Activated naive CD8-positive, alpha-beta T cell treated with anti-CD3 and anti-CD28 coated beads for 36 hours (primary cell): ENCODE measurements around the gene GFOD2. TPM values are rescaled to one million over a fixed set of nuclear protein-coding genes. Genes with fewer than 3 reads are reported as not detected.

Experiments used
- DNase-seq: peaks from one replicate; pipeline ENCODE4 v3.0.0; 2021
- H3K27ac Mint-ChIP-seq: one replicate; pipeline ENCODE4 v1.8.0; 2022; ENCODE audit warnings: mild to moderate bottlenecking, moderate library complexity, mixed read lengths
- H3K27me3 Mint-ChIP-seq: one replicate; pipeline ENCODE4 v1.8.0; 2022; ENCODE audit warnings: mild to moderate bottlenecking, mixed read lengths
- H3K36me3 Mint-ChIP-seq: one replicate; pipeline ENCODE4 v1.8.0; 2021; ENCODE audit warnings: mild to moderate bottlenecking, mixed read lengths
- H3K4me1 Mint-ChIP-seq: one replicate; pipeline ENCODE4 v1.8.0; 2021; ENCODE audit warnings: mixed read lengths
- H3K4me3 Mint-ChIP-seq: one replicate; pipeline ENCODE4 v1.8.0; 2022; ENCODE audit warnings: mild to moderate bottlenecking, moderate library complexity, mixed read lengths
- H3K9me3 Mint-ChIP-seq: one replicate; pipeline ENCODE4 v1.8.0; 2022; ENCODE audit warnings: mixed read lengths
- total RNA-seq, 2 experiments: library from RNA; stranded (reverse); gene quantifications; one replicate each; pipeline ENCODE4 v1.2.3, GENCODE V29; 2021

GFOD2 gene
- total RNA-seq, 2 experiments from 2014 or later, result 13.1 to 14.0 TPM

- no peak overlapping the region for H3K27ac Mint-ChIP-seq
- H3K36me3 Mint-ChIP-seq, result peaks cover 1% of the 10 kb centered on the region
- no peak for DNase-seq
- no peak overlapping the region for H3K4me3 Mint-ChIP-seq
- H3K27me3 Mint-ChIP-seq, result no peaks in the 10 kb centered on the region
- no peaks in the 10 kb centered on the region for H3K9me3 Mint-ChIP-seq
- H3K4me1 Mint-ChIP-seq, result peaks cover 9% of the 10 kb centered on the region
Measured at GRCh38 chr16:67641779-67642708, 77.1 kb downstream of the GFOD2 start.

GRCh38 chr16:67637625-67638024 is 81.5 kb downstream of the GFOD2 start:
- Mint-ChIP-seq H3K27ac (no peak overlapping the region), H3K27me3 (no peaks in the 10 kb centered on the region), H3K4me3 (no peak overlapping the region), H3K9me3 (no peaks in the 10 kb centered on the region), H3K36me3 (peaks cover 5% of the 10 kb centered on the region), H3K4me1 (no peaks in the 10 kb centered on the region)
- DNase-seq, result no peak

GRCh38 chr16:67636713-67637112 is 82.4 kb downstream of the GFOD2 start:
- Mint-ChIP-seq H3K4me1 (no peaks in the 10 kb centered on the region), H3K4me3 (no peak overlapping the region), H3K27ac (no peak overlapping the region), H3K36me3 (peaks cover 5% of the 10 kb centered on the region), H3K9me3 (no peaks in the 10 kb centered on the region), H3K27me3 (no peaks in the 10 kb centered on the region)
- no peak for DNase-seq

- Mint-ChIP-seq H3K4me3 (no peak overlapping the region), H3K27ac (no peak overlapping the region), H3K27me3 (no peaks in the 10 kb centered on the region), H3K4me1 (no peaks in the 10 kb centered on the region), H3K9me3 (no peaks in the 10 kb centered on the region), H3K36me3 (peaks cover 14% of the 10 kb centered on the region)
- no peak for DNase-seq
Measured at GRCh38 chr16:67632415-67633172, 86.5 kb downstream of the GFOD2 start.

GRCh38 chr16:67628216-67628615 is 90.9 kb downstream of the GFOD2 start:
- no peak overlapping the region for H3K27ac Mint-ChIP-seq
- H3K4me1 Mint-ChIP-seq, result no peaks in the 10 kb centered on the region
- peaks cover 20% of the 10 kb centered on the region for H3K36me3 Mint-ChIP-seq
- no peaks in the 10 kb centered on the region for H3K9me3 Mint-ChIP-seq
- no peak overlapping the region for H3K4me3 Mint-ChIP-seq
- DNase-seq, result no peak
- no peaks in the 10 kb centered on the region for H3K27me3 Mint-ChIP-seq

Other genes with a start within 250 kb of the GFOD2 start
- gene ATP6V0D1, start 238.2 kb downstream of the GFOD2 start, total RNA-seq, result 10 to 100 TPM; 33.0 to 33.6 TPM
- gene AGRP, start 235.8 kb downstream of the GFOD2 start, total RNA-seq, result under 1 TPM in 1 of 2 experiments, not detected in 1; 0.40 TPM
- gene RIPOR1, start 190.5 kb downstream of the GFOD2 start, total RNA-seq, result 10 to 100 TPM; 13.9 to 14.0 TPM
- gene CTCF, start 156.8 kb downstream of the GFOD2 start, total RNA-seq, result 10 to 100 TPM; 55.8 to 55.9 TPM
- 100 to 1,000 TPM; 136 to 140 TPM for gene CARMIL2, start 74.2 kb downstream of the GFOD2 start, total RNA-seq
- 10 to 100 TPM; 48.0 to 50.3 TPM for gene ACD, start 59.1 kb downstream of the GFOD2 start, total RNA-seq
- 1 to 10 TPM; 7.8 to 9.4 TPM for gene PARD6A, start 58.4 kb downstream of the GFOD2 start, total RNA-seq
- 10 to 100 TPM in 1 of 2 experiments, 1 to 10 TPM in 1; 9.3 to 10.7 TPM for gene ENKD1, start 52.6 kb downstream of the GFOD2 start, total RNA-seq
- 1 to 10 TPM; 1.3 to 1.8 TPM for gene C16orf86, start 52.5 kb downstream of the GFOD2 start, total RNA-seq
- 10 to 100 TPM; 16.1 to 16.2 TPM for gene RANBP10, start 87.2 kb upstream of the GFOD2 start, total RNA-seq
- under 1 TPM; 0.70 to 0.72 TPM for gene TSNAXIP1, start 87.6 kb upstream of the GFOD2 start, total RNA-seq
- 10 to 100 TPM; 45.9 to 47.5 TPM for gene THAP11, start 123.0 kb upstream of the GFOD2 start, total RNA-seq
- 100 to 1,000 TPM; 174 to 181 TPM for gene NUTF2, start 127.6 kb upstream of the GFOD2 start, total RNA-seq
- gene CENPT, start 128.4 kb upstream of the GFOD2 start, total RNA-seq, result 10 to 100 TPM; 42.2 to 42.4 TPM
- gene EDC4, start 153.7 kb upstream of the GFOD2 start, total RNA-seq, result 100 to 1,000 TPM in 1 of 2 experiments, 10 to 100 TPM in 1; 99.6 to 102 TPM
- not detected for gene NRN1L, start 165.6 kb upstream of the GFOD2 start, total RNA-seq
- gene PSKH1, start 173.9 kb upstream of the GFOD2 start, total RNA-seq, result 10 to 100 TPM in 1 of 2 experiments, 1 to 10 TPM in 1; 9.9 to 10.6 TPM
- 1 to 10 TPM; 6.2 to 6.8 TPM for gene CTRL, start 212.5 kb upstream of the GFOD2 start, total RNA-seq
- gene PSMB10, start 217.5 kb upstream of the GFOD2 start, total RNA-seq, result 100 to 1,000 TPM; 220 to 235 TPM
- 10 to 100 TPM; 11.3 to 11.4 TPM for gene LCAT, start 224.8 kb upstream of the GFOD2 start, total RNA-seq
- gene SLC12A4, start 249.3 kb upstream of the GFOD2 start, total RNA-seq, result 10 to 100 TPM; 27.4 to 29.5 TPM